ENCODE results near the gene KDM2A.
"Not testable (repeated sequence)": the region's sequence is repeated elsewhere in the genome, so short reads cannot be mapped to it uniquely, and the experiment has no call there.

Gene KDM2A

DNA sequence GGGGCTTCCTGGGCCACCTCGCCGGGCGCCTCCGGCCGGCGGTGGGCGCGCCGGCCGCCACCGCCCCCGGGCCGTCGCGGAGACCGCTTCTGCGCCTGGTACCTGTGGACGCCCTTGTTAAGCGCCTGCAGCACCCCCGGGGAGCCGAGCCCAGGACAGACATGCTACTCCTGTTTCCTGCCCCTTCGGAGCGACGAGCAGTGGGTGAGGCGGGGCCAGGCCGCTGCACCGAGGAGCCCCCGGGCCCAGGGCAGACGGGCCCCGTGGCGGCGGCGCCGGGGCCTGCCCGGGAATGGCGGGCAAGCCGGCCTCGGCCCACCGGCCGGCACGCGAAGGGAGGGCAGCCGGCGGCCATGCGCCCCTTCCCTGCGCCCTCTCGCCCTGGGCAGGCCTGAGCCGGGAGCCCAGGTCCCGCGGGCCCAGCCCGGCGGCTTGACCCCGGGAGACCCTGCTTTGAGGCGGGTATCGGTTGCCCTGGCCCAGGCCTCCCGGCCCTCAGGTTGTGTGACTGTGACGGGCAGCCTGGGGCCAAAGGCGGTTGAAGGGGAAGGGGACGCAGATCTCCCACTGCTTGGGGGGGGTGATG, 789 bp upstream of the KDM2A start:
- no peak for DNase-seq

DNA sequence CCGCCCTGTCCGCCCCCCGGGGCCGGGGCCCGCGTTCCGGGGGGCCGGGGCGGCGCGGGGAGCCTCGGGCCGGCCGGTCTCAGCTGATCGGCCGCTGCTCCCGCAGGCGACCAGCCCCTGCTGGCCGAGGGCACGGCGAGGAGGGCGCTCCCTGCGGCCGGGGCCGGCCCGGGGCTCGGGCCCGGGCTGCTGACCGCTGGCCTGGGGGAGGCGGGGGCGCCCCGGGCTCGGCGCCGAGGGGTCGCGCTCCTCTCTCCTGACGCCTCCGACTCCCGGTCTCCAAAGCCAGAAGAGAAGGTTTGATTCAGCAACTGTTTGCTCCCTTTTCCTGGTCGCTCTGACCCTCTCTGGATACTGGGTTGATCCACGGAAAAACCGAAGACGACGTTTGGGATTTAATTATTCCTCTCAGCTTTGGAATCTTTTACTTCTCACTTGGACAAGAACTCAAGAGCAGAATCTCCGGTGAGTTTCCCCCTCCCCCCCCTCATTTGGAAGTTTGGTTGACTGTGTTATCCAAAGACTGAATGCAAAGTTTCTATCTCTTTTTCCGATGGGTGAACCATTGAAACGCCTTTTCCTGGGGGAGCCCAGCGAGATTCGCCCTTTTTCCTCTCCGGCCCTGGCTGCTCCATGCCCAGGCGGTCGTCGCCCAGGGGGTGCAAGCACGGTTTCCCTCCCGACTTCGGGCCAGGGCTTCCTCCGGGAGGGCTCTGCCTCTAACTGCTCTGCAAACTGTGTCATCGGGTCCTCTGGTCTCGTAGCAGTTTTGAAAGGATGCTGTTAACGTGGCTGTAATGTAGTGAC, 725 bp downstream of the KDM2A start:
- no peak for DNase-seq

DNA sequence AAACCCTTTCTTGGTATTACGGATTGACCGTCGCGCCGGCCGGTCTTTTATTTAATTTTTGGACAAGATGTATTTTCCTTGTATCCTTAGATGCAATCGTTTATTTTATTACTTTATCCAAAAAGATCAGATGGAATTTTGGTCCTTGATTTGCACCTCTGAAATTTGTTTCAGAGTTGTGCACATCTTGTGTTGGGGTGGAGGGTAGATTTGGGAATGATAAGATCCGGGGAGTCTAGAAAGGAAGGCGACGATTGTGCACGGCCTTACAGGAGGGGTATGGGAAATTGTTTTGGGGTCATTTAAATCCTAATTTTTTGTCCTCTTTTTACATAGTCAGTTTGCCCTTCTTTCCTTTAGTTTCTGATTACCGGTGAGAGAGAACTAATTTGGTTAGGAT, 1.4 kb downstream of the KDM2A start:
- no peak for DNase-seq

DNA sequence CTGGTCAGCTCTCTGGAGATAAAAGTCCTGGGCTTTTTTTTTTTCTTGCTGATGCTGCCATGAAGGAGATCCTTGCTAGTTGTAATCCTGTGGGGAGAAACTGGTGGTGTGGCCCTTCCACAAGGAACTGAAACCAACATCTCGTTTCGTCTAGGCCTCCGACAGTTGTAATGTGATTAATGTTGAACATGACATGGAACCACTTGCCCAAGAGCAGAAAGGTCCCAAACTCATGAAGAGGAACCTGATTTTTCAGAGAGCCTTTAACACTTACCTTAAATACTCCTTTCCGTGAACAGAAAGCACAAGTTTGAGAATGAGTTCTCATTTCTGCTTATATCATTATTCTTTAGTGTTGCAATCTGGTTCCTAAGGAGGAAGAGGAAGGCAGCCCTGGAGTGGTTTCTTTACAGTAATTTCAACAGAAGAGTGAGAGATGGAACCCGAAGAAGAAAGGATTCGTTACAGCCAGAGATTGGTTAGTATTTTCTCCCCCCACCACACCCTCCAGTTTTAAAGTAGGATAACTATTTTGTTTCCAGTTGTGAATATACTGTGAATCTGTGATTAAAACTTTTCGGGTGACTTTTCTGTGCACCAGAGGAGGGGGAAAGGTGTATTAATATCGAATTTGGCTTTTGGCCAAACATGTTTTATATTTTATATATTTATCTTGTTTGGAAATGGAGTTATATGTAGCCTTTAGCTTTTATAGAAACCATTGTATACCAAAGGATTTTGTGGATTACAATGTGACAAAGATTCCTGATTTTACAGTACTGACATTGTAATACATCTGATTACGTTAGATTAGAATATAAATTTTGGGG, 2.0 kb downstream of the KDM2A start:
- DNase-seq, result no peak

DNA sequence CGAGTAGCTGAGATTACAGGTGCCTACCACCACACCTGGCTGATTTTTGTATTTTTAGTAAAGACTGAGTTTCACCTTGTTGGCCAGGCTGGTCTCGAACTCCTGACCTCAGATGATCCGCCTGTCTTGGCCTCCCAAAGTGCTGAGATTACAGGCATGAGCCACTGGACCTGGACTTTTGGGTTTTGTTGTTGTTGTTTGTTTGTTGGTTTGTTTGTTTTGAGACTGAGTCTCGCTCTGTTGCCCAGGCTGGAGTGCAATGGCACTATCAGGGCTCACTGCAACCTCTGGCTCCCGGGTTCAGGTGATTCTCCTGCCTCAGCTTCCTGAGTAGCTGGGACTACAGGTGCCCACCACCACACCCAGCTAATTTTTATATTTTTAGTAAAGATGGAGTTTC, 4.7 kb downstream of the KDM2A start:
- DNase-seq, result not testable (repeated sequence)

DNA sequence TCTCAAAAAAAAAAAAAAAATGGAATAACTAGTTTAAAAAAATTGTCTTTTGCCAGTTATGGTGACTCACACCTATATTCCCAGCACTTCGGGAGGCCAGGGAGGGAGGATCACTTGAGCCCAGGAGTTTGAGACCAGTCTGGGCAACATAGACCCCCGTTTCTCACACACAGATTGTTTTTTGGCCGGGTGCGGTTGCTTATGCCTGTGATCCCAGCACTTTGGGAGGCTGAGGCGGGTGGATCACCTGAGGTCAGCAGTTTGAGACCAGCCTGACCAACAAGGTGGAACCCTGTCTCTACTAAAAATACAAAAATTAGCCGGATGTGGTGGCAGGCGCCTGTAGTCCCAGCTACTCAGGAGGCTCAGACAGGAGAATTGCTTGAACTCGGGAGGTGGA, 7.2 kb downstream of the KDM2A start:
- not testable (repeated sequence) for DNase-seq

DNA sequence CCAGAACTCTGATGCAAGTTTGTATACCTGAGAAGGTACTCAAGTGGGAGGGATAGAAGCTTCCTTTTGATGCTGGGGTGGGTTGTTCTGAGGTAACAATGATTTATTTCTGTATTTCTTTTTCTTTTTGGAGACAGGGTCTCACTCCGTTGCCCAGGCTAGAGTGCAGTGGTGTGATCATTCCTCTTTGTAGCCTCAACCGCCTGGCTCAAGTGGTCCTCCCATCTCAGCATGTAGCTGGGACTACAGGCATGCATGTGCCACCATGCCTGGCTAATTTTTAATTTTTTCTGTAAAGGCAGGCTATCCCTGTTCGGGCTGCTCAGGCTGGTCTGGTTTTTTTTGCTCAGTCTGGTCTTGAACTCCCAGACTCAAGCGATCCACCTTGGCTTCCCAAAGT, 7.9 kb downstream of the KDM2A start:
- no peak for DNase-seq

DNA sequence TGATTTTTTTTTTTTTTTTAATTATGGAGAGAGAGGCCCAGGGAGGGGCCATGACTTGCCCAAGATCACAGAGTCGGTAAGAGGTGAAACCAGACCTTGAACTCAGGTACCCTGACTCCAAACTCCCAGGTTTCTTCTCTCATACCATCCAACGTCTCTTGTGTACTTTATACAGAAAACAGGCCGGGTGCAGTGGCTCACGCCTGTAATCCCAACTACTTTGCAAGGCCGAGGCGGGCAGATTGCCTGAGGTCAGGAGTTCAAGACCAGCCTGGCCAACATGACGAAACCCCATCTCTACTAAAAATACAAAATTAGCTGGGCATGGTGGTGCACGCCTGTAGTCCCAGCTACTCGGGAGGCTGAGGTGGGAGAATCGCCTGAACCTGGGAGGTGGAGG, 11.8 kb downstream of the KDM2A start:
- DNase-seq, result not testable (repeated sequence)

DNA sequence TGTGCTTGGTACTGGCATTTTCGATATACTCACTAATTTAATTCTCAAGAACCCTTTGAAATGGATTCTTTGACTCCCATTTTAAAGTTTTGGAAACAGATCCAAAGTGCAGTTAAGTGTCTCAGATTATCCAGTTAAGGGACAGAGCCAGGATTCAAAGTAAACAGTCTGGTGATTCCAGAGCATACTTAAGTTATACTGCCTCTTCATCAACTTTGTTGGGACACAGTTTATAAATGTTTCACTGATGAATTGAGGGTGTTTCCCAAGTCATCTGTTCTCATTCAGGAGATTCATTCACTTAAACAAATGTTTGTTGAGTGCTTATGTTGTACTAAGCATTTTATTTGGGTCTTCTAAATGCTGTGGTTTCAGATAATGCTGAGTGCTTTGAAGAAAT, 17.1 kb downstream of the KDM2A start:
- no peak for DNase-seq

DNA sequence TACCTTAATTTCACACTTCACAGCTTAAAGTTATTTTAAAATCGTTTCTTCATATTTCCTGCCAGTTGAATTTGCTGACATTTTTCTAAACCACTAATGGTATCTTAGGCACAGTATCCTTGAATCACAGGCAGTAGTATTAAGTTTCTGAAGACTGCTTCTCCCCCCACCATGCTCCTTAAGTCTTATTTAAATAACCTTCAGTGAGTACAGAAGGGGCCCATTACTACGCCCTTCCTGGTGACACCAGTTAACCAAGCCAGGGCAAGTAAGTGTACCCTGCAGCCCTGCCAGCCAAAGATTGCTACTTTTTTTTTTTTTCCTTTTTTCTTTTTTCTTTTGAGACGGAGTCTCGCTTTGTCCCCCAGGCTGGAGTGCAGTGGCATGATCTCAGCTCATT, 19.9 kb downstream of the KDM2A start:
- no peak for DNase-seq

DNA sequence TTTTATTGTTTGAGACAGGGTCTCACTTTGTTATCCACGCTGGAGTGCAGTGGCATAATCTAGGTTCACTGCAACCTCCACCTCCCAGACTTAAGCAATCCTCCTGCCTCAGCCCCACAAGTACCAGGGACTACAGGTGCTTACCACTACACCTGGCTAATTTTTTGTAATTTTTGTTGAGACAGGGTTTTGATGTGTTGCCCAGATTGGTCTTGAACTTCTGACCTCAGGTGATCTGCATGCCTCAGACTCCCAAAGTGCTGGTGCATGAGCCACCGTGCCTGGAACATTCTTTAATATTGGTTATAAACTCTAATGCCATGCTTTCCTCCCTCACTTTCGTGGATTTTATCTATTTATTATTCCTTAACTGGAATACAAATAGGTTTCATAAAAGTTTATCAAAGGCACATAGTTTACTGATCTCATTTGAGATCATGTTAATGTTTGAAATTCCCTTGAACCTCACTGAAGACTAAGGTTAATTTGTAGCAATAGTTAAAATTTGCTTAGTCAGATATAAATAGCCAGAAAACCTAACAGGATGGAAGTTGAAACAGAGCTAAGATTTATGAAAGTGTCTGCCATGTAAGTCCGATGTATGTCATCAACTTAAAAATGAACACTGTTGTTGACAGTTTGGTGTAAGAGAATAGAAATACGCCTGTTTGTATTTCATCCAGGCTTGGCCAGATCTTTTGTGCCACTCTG, 27.6 kb downstream of the KDM2A start:
- no peak for DNase-seq

DNA sequence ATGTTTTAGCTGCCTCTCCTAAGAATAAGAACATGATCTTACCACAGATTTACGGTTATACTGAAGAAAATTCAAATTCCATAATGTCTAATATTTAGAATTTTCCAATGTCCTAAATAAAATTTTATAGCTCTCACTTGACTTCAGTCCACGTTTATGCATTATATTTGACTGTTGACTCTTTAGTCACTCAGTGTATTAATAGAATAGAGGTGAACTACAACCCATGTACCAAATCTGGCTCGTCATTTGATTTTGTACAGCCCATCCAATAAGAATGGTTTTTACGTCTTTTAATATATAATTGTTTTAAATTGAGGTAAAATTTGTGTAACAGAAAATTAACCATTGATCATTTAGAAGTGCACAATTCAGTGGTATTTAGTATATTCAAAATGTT, 34.9 kb downstream of the KDM2A start:
- DNase-seq, result no peak

DNA sequence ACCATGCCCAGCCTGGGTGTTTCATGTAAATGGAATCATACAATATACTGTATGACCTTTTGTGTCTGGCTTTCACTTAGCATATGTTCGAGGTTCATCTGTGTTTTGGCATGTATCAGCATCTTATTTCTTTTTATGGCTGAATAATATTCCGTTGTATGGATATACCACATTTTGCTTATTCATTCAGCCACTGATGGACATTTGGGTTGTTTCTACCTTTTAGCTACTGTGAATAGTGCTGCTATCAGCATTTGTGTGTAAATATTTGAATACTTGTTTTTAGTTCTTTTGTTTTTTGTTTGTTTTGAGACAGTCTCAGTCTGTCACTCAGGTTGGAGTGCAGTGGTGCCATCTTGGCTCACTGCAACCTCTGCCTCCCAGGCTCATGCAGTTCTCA, 35.7 kb downstream of the KDM2A start:
- DNase-seq, result no peak

DNA sequence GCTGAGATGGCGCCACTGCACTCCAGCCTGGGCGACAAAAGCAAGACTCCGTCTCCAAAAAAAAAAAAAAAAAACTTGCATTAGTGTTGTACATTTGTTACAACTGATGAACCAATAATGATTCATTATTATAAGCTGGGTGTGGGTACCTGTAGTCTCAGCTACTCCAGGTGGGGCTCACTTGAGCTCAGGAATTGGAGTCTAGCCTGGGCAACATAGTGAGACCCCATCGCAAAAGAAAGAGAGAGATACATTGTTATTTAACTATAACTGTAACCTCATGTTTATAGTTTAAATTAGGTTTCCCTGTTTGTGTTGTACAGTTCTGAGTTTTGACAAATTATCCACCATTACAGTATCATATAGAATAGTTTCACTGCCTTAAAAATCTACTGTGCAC, 38.6 kb downstream of the KDM2A start:
- DNase-seq, result no peak

DNA sequence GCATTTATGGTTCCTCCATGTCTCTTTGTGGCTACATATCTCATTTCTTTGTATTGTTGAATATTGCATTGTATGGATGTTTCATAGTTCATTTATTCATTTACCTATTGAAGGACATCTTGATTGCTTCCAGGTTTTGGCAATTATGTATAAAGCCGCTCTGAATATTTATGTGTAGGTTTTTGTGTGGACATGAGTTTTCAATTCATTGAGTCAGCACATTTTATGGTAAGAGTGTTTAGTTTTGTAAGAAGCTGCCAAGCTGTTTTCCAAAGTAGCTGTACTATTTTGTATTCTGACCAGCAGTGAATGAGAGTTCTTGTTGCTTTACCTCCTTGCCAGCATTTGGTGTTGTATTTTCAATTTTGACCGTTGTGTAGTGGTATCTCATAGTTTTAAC, 39.2 kb downstream of the KDM2A start:
- no peak for DNase-seq

DNA sequence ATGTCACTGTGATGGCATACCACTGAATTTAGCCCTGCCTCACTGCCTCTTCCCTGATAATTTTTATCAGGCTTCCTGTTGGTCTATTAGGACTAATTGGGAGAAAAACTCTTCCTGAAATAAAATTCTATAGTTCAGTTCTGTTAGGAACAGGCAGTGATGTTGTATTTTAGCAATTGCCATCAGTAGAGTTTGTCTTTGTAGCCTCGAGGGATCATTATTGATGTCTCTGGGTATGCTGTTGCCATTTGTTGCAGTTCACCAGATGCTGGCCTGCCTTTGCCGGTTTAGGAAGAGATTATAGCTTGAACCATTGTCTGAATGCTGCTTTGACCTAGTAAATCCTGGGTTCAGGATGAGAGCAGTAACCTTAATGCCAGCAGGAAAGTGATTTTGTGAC, 41.0 kb downstream of the KDM2A start:
- DNase-seq, result no peak

DNA sequence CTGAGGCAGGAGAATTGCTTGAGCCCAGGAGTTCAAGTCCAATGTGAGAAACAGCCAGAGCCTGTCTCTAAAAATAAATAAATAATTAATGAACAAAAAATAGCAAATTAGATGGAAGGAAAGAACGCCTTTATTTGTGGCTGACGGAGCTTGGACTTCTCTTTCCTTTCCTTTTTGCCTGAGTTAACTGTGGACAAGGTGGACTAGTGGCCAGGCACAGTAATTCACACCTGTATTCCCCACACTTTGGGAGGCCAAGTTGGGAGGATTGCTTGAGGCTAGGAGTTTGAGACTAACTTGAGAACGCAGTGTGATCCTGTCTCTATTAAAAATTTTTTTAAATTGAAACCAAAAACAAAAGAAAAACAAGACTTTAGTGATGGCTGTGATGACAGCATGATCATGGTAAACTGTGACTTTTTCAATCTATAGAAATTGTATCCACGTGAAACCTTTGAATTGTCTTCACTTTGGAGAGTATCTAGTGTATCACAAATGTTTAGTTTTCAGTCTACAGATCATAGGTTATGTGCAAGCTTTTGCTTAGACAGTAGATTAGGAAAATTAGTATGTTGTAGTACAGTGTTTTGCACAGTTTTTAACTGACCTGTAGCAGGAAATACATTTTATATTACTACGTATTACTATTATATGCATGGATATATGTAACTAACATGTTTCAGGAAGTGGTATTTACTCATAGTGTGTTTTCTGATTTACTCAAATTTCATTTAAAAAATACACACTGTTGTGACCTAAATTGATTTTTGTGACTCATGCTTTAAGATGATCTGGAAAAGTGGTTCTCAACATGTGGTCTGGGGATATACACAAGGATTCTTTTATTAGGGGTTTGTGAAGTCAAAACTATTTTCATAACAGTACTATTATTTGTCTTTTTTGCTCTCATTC, 42.1 kb downstream of the KDM2A start:
- DNase-seq, result no peak

DNA sequence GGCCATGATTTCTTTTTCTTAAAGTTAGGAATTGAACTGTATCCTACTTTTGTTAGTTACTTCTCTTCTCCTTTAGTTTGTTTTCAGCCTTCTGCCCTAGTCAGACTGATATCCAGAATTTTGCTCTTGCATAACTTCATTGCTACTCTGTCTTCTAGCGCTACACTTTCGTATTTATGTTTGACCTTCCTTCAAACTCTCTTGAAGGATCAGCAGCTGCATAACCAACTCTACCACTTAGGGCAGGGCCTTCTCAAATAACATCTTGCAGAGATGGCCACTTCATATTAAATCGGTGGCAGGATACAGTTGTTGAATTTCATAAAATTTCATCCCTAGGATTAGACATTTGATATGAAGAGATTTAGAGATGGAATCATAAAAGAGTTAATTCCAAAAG, 43.9 kb downstream of the KDM2A start:
- no peak for DNase-seq

DNA sequence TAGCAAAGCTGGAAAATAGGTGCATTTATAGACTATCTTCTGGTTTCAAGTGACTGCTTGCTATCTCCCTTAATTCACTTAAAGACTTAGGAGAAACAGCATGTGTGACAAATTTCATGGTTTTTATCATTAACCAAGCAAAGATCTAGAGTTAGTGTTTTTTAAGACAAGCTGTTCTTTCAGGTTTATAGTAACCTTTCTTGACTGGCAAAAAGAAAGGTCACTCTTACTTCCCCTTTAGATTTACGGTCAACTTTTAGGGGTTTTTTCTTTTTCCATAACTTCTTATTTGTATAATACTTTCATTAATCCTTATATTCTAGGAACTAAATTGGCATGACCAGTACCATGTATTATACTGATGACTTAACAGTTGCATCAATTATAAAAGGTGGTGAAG, 46.6 kb downstream of the KDM2A start:
- no peak for DNase-seq

DNA sequence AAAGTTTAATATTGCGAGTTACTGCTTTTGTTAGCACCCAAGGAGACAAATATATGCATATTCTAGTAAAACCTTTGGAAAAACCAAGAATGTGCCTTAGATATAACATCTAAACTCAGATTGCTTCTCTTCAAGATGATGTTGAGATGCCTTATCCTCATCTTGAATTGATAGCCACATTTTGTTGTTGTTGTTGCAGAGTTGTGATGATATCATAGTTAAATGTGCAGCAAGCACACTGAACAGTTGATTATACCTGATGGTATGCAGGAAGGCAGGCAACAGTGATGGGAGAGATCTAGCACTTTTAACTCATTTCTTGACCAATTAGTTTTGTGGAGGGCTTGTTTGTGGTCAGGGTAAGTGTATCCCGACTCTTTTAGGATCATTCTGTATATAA, 48.0 kb downstream of the KDM2A start:
- no peak for DNase-seq

DNA sequence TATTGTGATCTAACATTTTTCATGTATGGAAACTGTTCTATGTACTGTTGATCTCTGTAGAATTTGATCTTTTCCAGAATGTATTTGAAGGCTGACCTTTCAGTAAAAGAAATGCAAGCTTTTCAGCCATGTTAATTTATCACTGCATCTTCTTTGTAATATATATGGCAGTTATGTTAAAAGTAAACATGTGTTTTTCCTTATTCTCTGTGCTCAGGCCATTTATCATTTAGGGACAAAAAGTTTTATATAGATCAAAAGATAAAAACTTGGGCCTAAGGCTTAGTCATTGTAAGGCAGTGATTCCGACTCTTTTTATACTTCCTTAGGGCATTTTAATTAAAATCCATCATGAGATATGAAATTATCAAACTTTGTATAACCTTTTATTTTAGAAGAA, 48.7 kb downstream of the KDM2A start:
- no peak for DNase-seq

DNA sequence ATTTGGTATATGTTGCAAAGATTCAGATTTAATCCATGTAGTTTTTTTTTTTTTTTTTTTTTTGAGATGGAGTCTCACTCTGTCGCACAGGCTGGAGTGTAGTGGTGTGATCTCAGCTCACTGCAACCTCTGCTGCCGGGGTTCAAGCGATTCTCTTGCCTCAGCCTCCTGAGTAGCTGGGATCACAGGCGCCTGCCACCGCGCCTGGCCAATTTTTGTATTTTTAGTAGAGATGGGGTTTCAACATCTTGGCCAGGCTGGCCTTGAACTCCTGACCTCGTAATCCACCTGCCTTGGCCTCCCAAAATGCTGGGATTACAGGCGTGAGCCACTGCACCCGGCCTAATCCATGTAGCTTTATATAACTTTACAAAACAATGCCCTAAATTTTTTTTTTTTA, 49.8 kb downstream of the KDM2A start:
- not testable (repeated sequence) for DNase-seq

All from NCI-H1694 (cell line).